GM21360 (cell line): ENCODE data around the gene ARID3B.
"Not testable (repeated sequence)": the region's sequence is repeated elsewhere in the genome, so short reads cannot be mapped to it uniquely, and the experiment has no call there.

Source experiments
- ATAC-seq: cut with Tn5 transposase; IDR thresholded peaks from one replicate; pipeline ENCODE4 v1.9.1; 2021; ENCODE audit warnings: mild to moderate bottlenecking, moderate library complexity; ENCODE audit not compliant: unreplicated experiment

Gene ARID3B

DNA sequence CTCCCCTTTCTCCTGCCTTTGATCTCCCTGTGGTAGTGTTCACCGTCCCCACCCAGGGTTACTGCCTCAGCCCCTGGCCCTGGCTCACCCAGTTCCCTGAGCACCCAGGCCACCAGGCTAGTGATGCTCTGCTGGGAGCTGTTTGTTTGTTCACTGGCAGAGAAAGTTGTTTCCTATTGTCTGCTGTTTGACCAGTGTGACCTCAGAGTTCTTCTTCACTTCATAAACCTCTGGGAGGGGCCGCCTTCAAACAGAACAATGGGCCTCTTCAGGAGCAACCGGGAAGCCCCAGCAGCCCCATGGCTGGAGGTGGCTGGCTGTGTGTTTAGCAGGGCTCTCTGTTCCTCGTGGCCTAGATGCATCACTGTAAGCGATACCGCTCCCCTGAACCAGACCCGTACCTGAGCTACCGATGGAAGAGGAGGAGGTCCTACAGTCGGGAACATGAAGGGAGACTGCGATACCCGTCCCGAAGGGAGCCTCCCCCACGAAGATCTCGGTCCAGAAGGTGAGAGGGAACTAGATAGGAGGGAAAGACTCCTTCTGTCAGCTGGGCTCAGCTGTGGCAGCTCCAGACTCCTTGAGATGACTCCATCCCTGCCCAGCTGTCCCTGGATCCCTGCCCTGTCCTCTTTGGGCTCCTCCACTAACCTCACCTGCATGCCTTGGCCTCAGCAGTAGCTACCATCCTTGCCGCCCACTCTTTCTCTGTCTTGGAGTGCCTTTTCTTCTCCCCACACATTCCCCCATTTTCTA lies 78.0 kb downstream of the ARID3B start:
- no peak for ATAC-seq

DNA sequence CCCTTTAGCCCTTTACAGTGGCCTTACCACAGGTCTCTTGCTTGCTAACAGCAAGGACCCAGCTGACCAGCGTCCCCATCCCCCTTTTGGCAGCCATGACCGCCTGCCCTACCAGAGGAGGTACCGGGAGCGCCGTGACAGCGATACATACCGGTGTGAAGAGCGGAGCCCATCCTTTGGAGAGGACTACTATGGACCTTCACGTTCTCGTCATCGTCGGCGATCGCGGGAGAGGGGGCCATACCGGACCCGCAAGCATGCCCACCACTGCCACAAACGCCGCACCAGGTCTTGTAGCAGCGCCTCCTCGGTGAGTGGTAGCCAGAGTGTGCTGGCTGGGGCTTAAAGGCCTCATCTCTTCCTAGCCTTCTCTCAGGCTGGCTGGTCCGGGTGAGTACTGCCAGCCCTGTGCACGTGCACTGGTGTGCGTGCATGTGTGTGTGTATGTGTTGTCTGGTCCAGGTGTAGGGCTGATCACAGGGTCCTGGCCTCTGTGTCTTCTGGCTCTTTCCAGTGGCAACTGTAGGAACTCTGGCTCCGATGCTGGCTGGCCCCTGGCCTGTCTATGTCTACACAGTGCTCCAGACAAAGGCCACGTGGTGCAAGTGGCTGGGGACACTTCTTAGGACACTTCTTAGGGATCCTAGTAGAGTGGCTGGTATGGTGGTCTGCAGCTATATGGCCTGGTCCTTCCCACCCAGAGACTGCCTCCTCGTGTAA lies 79.1 kb downstream of the ARID3B start:
- ATAC-seq: no peak

GRCh38 chr15:74620636-74621545 lies 79.9 kb downstream of the ARID3B start:
- ATAC-seq: no peak

DNA sequence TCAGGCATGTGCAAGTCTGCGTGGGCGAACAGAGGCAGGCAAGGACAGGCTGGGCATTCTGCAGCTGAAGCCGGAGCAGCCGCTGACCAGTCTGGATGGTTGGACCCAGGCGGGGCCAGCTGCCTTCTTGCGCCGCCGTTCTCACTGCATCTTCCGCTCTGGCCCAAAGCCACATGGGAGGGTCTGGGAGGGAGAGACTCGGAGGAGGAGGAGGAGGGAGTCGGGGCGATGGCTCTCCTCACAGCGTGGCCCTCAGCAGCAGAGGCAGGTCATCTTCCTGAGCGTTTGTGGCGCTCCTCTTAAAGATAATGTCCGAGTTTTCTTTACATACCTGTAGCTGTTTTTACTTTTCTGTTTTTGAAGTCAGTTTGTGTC lies 80.5 kb downstream of the ARID3B start:
- ATAC-seq: no peak

- ATAC-seq: no peak
Observed at GRCh38 chr15:74621936-74622335, 80.9 kb downstream of the ARID3B start.

DNA sequence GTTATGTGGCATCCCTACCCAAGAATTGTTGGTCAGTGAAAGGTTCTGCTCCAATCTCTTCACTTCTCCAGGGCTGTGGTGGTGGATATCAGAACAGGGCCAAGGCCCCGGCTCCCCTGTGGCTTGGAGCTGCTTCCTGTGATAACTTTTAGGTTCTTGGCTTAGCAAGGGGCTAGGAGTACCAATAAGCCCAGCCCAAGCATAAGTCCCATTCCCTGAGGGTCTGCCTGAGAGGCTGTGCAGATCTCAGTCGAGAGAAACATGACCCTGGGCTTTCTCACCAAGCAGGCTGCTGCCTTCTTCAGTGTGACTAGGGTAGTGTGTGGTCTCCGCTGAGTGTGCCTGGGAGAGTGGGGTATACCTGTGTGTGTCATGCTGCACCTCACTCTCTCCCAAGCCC lies 81.7 kb downstream of the ARID3B start:
- no peak for ATAC-seq

- ATAC-seq: no peak
Observed at GRCh38 chr15:74624020-74624602, 83.1 kb downstream of the ARID3B start.

DNA sequence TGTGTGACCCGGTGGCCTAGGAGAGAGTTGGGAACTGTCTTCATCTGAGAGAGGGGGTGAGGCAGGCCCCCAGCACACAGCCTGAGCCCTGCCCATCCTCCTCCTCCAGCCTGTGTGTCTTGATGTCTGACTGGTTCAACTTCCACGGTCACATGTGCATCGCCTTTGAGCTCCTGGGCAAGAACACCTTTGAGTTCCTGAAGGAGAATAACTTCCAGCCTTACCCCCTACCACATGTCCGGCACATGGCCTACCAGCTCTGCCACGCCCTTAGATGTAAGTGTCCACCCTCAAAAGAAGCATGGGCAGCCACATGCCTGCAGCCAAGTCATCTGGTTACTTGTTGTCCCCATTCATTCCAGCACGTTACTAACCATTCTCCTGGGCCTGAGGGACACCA lies 84.7 kb downstream of the ARID3B start:
- no peak for ATAC-seq

- ATAC-seq: no peak
Observed at GRCh38 chr15:74626336-74626735, 85.3 kb downstream of the ARID3B start.

GRCh38 chr15:74626752-74627692 lies 86.0 kb downstream of the ARID3B start:
- ATAC-seq: no peak

- no peak for ATAC-seq
Observed at GRCh38 chr15:74627766-74628165, 86.7 kb downstream of the ARID3B start.

GRCh38 chr15:74628199-74628598 lies 87.2 kb downstream of the ARID3B start:
- no peak for ATAC-seq

- ATAC-seq: no peak
Observed at GRCh38 chr15:74628949-74629348, 87.9 kb downstream of the ARID3B start.

DNA sequence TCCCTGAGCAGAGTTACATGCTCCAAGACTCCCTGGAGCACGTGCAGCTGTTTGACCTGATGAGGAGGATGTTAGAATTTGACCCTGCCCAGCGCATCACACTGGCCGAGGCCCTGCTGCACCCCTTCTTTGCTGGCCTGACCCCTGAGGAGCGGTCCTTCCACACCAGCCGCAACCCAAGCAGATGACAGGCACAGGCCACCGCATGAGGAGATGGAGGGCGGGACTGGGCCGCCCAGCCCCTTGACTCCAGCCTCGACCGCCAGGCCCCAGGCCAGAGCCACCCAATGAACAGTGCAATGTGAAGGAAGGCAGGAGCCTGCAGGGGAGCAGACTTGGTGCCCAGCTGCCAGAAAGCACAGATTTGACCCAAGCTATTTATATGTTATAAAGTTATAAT lies 88.7 kb downstream of the ARID3B start:
- ATAC-seq: not testable (repeated sequence)

DNA sequence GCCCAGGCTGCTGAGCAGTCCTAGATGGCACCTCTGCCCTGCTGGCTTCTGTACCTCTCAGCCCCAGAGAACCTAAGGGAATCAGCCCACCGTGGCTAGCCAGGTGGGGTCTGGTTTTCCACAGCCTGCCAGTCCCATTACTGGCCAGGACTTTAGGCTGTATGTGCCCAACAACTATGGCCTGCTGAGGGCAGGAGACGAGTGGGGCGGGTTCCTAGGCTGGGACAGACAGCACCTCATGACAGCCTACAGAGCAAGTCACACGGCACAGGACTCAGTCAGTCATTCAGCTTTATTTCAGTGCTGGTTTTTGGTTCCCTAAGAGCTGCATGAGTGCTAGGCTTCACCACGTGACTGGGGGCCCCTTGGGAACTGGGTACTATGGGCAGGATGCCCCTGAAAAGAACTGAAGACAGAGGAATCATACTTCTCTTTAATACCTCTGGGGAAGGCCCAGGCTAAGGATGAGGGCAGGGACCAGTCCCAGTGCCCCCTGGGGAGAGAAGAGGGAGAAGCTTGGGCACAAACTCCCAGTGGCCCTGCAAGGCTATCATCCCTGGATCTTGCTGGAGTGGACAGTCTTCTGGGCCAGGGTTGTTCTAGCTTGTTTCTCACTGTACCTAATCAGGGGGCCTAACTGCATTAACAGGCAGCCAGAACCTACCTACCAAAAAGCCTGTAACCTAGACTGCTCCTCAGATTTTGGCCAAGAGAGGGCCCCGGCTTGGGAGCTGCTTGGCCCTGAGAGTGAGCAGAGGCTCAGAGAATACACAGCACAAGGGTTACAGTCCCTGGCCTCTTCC lies 89.5 kb downstream of the ARID3B start:
- no peak for ATAC-seq

DNA sequence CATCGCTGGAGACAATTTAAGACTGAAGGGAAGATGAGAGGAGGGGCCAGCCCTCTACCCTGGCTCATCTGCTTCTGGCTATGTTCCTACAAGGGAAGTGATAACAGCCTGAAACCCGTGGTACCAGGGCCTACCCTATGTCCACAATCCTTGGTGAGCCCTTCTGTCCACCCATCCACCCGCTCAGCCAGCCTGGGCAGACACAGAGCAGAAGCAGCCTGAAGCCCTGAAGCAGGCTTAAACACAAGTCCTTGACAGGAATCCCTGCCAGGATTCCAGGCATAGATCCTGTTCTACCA lies 90.0 kb downstream of the ARID3B start:
- no peak for ATAC-seq

GRCh38 chr15:74631408-74631807 lies 90.4 kb downstream of the ARID3B start:
- ATAC-seq: no peak

GRCh38 chr15:74631935-74632560 lies 91.0 kb downstream of the ARID3B start:
- ATAC-seq: no peak

- no peak for ATAC-seq
Observed at GRCh38 chr15:74632601-74633000, 91.6 kb downstream of the ARID3B start.
